IMR-90 (cell line): ENCODE data around the gene PLBD2. TPM values are rescaled to one million over a fixed set of nuclear protein-coding genes. Genes with fewer than 3 reads are reported as not detected.

Source experiments
- ATAC-seq: fragments of 200-7000 bp; cut with Tn5 transposase; 2 replicates; pipeline ENCODE4 v1.9.1; 2020; ENCODE audit warnings: low read depth, mild to moderate bottlenecking, moderate library complexity
- BruUV-seq: library from RNA; stranded (reverse); fragments of 400-500 nt; replicated peaks from 2 replicates; lab custom pipeline; 2021; lab: Mats Ljungman, UMichigan
- CTCF ChIA-PET: fragments of 300-600 bp; formaldehyde crosslinking; extraction: SDS; loops from one replicate; lab custom pipeline; 2021; ENCODE audit warnings: antibody characterized with exemption; lab: Yijun Ruan, JAX
- POLR2A ChIA-PET: fragments of 300-600 bp; sonication (Branson Sonifier 250); formaldehyde crosslinking; loops from one replicate; lab custom pipeline; 2022; ENCODE audit warnings: antibody characterized with exemption; ENCODE audit not compliant: unreplicated experiment; lab: Charles Lee
- DNase-seq: peaks from one replicate; pipeline ENCODE4 v3.0.0; 2013
- H2AFZ ChIP-seq: replicated peaks from 2 replicates; pipeline ENCODE3; 2013; ENCODE audit warnings: low read length, mild to moderate bottlenecking; ENCODE audit not compliant: poor library complexity
- H2AK5ac ChIP-seq: 2 replicates; pipeline ENCODE4 v1.6.1; 2013; ENCODE audit warnings: low read depth, low read length, inconsistent platforms
- H2AK9ac ChIP-seq: replicated peaks from 2 replicates; pipeline ENCODE3; 2013; ENCODE audit warnings: mild to moderate bottlenecking, low read depth, low read length, moderate library complexity; ENCODE audit not compliant: poor library complexity
- H2BK120ac ChIP-seq: 2 replicates; pipeline ENCODE4 v1.6.1; 2013; ENCODE audit warnings: low read depth, low read length, inconsistent platforms
- H2BK15ac ChIP-seq: 3 replicates; pipeline ENCODE4 v1.6.1; 2013; ENCODE audit warnings: low read depth, low read length, inconsistent platforms
- H2BK20ac ChIP-seq: 2 replicates; pipeline ENCODE4 v1.6.1; 2013; ENCODE audit warnings: low read depth, mild to moderate bottlenecking, inconsistent platforms, low read length, moderate library complexity
- H2BK5ac ChIP-seq: 2 replicates; pipeline ENCODE4 v1.6.1; 2013; ENCODE audit warnings: mild to moderate bottlenecking, low read depth, low read length, inconsistent platforms; ENCODE audit not compliant: poor library complexity, severe bottlenecking
- H3K14ac ChIP-seq: replicated peaks from 2 replicates; pipeline ENCODE4 v1.6.1; 2013; ENCODE audit warnings: low read depth, low read length, inconsistent platforms
- H3K18ac ChIP-seq: 2 replicates; pipeline ENCODE4 v1.6.1; 2013; ENCODE audit warnings: low read depth, low read length, control low read depth
- H3K23ac ChIP-seq: 2 replicates; pipeline ENCODE4 v1.6.1; 2013; ENCODE audit warnings: low read depth, low read length, inconsistent platforms
- H3K27ac ChIP-seq: 2 replicates; pipeline ENCODE4 v1.5.1; 2013; ENCODE audit warnings: mild to moderate bottlenecking, control low read depth, low read length; ENCODE audit not compliant: insufficient read depth
- H3K27me3 ChIP-seq: 2 replicates; pipeline ENCODE4 v1.6.1; 2013; ENCODE audit warnings: low read length; ENCODE audit not compliant: control insufficient read depth, insufficient read depth
- H3K36me3 ChIP-seq: 2 replicates; pipeline ENCODE4 v1.6.1; 2013; ENCODE audit warnings: low read length, mixed read lengths; ENCODE audit not compliant: control insufficient read depth, insufficient read depth
- H3K4ac ChIP-seq: 2 replicates; pipeline ENCODE4 v1.6.1; 2013; ENCODE audit warnings: low read depth, low read length, inconsistent platforms
- H3K4me1 ChIP-seq: 2 replicates; pipeline ENCODE4 v1.6.1; 2013; ENCODE audit warnings: low read length, mixed read lengths; ENCODE audit not compliant: control insufficient read depth, insufficient read depth
- H3K4me2 ChIP-seq: 2 replicates; pipeline ENCODE4 v1.6.1; 2013; ENCODE audit warnings: low read depth, mild to moderate bottlenecking, control low read depth, low read length, moderate library complexity
- H3K4me3 ChIP-seq: 2 replicates; pipeline ENCODE4 v1.5.1; 2013; ENCODE audit warnings: low read depth, mild to moderate bottlenecking, control low read depth, low read length, moderate library complexity; ENCODE audit not compliant: insufficient read depth
- H3K56ac ChIP-seq: 2 replicates; pipeline ENCODE4 v1.6.1; 2013; ENCODE audit warnings: low read length, inconsistent platforms; ENCODE audit not compliant: insufficient read depth; ENCODE audit errors: extremely low read depth
- H3K79me1 ChIP-seq, 2 experiments: 2 replicates each; pipeline ENCODE4 v1.6.1; 2013; ENCODE audit warnings: low read length in 2 of 2, inconsistent platforms in 1 of 2, low read depth in 1 of 2
- H3K9ac ChIP-seq: 2 replicates; pipeline ENCODE4 v1.6.1; 2013; ENCODE audit warnings: low read depth, low read length, control low read depth
- H3K9me1 ChIP-seq: 2 replicates; pipeline ENCODE4 v1.6.1; 2013; ENCODE audit warnings: low read length, inconsistent platforms; ENCODE audit not compliant: insufficient read depth
- H3K9me3 ChIP-seq: 2 replicates; pipeline ENCODE4 v1.6.1; 2013; ENCODE audit warnings: low read length; ENCODE audit not compliant: control insufficient read depth, insufficient read depth
- H4K20me1 ChIP-seq: 2 replicates; pipeline ENCODE4 v1.6.1; 2013; ENCODE audit warnings: low read length, inconsistent platforms; ENCODE audit not compliant: insufficient read depth
- H4K5ac ChIP-seq: 2 replicates; pipeline ENCODE4 v1.6.1; 2013; ENCODE audit warnings: mild to moderate bottlenecking, low read depth, low read length, control low read depth
- H4K8ac ChIP-seq, 2 experiments: 2 replicates each; pipeline ENCODE4 v1.6.1; 2013; ENCODE audit warnings: low read depth in 2 of 2, low read length in 2 of 2, control low read depth in 1 of 2, inconsistent platforms in 1 of 2
- H4K91ac ChIP-seq: 2 replicates; pipeline ENCODE4 v1.6.1; 2013; ENCODE audit warnings: low read depth, low read length, inconsistent platforms; ENCODE audit not compliant: insufficient read depth
- CEBPB ChIP-seq: IDR thresholded peaks from 2 replicates; pipeline ENCODE4 v1.6.1; 2012; ENCODE audit warnings: low read depth, low read length, improper control_type of control experiment
- CHD1 ChIP-seq: IDR thresholded peaks from 2 replicates; pipeline ENCODE4 v1.6.1; 2012; ENCODE audit warnings: low read depth, low read length, improper control_type of control experiment
- WGBS, 2 experiments: methylation state at CpG; one replicate each; pipeline versions ENCODE4 v1.1.5 to v1.1.7; 2013; ENCODE audit warnings: missing lambda C conversion rate in 2 of 2; ENCODE audit not compliant: insufficient read length in 1 of 2; ENCODE audit errors: extremely low coverage in 2 of 2; 5-methylcytosine and 5-hydroxymethylcytosine counted together
- dilution Hi-C: fragments of 300-500 bp; cut with HindIII; formaldehyde crosslinking; loops from one replicate; pipeline ENCODE4 v1.14.3; 2018; ENCODE audit warnings: low sequenced_read_pairs; ENCODE audit not compliant: unreplicated experiment
- in situ Hi-C: fragments of 300-500 bp; cut with MboI; formaldehyde crosslinking; loops from 3 replicates; pipeline ENCODE4 v1.14.3; 2019; ENCODE audit warnings: low sequenced_read_pairs, inconsistent platforms, mixed read lengths
- intact Hi-C: fragments of 100-400 bp; cut with micrococcal nuclease; formaldehyde crosslinking; loops from 2 replicates; pipeline ENCODE4 v1.10.0; 2022
- polyA plus RNA-seq, 3 experiments: library from polyadenylated mRNA; depleted of rRNA; stranded (reverse); fragments of >200 nt; gene quantifications; 2 replicates each; pipeline ENCODE4 v1.2.3, GENCODE V29; 2012; ENCODE audit warnings: low replicate concordance in 1 of 3
- total RNA-seq: library from RNA; depleted of rRNA; stranded (reverse); fragments of >200 nt; gene quantifications from 2 replicates; pipeline ENCODE4 v1.2.3, GENCODE V29; 2012

PLBD2 gene
- total and polyA plus RNA-seq, 2 of the 4 experiments (the other 2 are of a cell fraction): 7.3 to 44.5 TPM

- H3K14ac ChIP-seq: no peak overlapping the region
- no peak overlapping the region for H3K18ac ChIP-seq
- no peak overlapping the region for H4K91ac ChIP-seq
- H3K4me1 ChIP-seq: no peaks in the 10 kb centered on the region
- H3K4me3 ChIP-seq: no peak overlapping the region
- no peak overlapping the region for H4K8ac ChIP-seq
- no peaks in the 10 kb centered on the region for H4K20me1 ChIP-seq
- no peak overlapping the region for H2AFZ ChIP-seq
- no peak overlapping the region for H2BK20ac ChIP-seq
- no peaks in the 10 kb centered on the region for H3K27me3 ChIP-seq
- CTCF ChIA-PET: no interaction called here
- H3K36me3 ChIP-seq: peaks cover 15% of the 10 kb centered on the region
- H4K5ac ChIP-seq: no peak overlapping the region
- no TSS peak for BruUV-seq
- no peaks in the 10 kb centered on the region; the same call in 1 of the 2 replicates for H3K9me1 ChIP-seq
- no peak for TF ChIP-seq CEBPB
- TF ChIP-seq CHD1: no peak
- intact Hi-C loops (no loop called here), dilution Hi-C loops (no loop called here), in situ Hi-C loops (no loop called here)
- H3K9ac ChIP-seq: no peak overlapping the region
- H3K27ac ChIP-seq: no peak overlapping the region
- H3K4ac ChIP-seq: no peak overlapping the region
- ATAC-seq (no peak), DNase-seq (no peak)
- H2BK5ac ChIP-seq: no peak overlapping the region
- POLR2A ChIA-PET: no interaction called here
- no peak overlapping the region for H2BK15ac ChIP-seq
- no peak overlapping the region for H3K56ac ChIP-seq
- H3K9me3 ChIP-seq: no peaks in the 10 kb centered on the region; the same call in 1 of the 2 replicates
- H2AK9ac ChIP-seq: no peak overlapping the region
- no peaks in the 10 kb centered on the region for H3K79me1 ChIP-seq
- WGBS, 2 experiments: 100% methylated on average over 1 of the region's 9 CpGs; no CpG with 5 or more reads in 1 of the 2 experiments
- H2BK120ac ChIP-seq: no peak overlapping the region
- no peak overlapping the region for H3K23ac ChIP-seq
- H3K4me2 ChIP-seq: no peak overlapping the region
- H2AK5ac ChIP-seq: no peak overlapping the region
Observed at GRCh38 chr12:113391650-113392337, 33.4 kb downstream of the PLBD2 start.
